Testis (tissue), 3 donors: ENCODE results near the gene NXPH2. TPM values are rescaled to one million over a fixed set of nuclear protein-coding genes. Genes with fewer than 3 reads are reported as not detected.

Experiments
- DNase-seq: peaks from one replicate; pipeline ENCODE4 v3.0.0-alpha.2; 2019
- H3K27ac ChIP-seq, 2 donors: fragments of 200-600 bp; sonication (generic); one replicate each; pipeline ENCODE4 v1.5.1; 2019
- H3K27me3 ChIP-seq: fragments of 200-600 bp; sonication (generic); one replicate; pipeline ENCODE4 v1.5.1; 2019
- H3K36me3 ChIP-seq: fragments of 200-600 bp; sonication (generic); one replicate; pipeline ENCODE4 v1.5.1; 2017; ENCODE audit warnings: low read depth; ENCODE audit errors: missing control alignments
- H3K4me1 ChIP-seq: fragments of 200-600 bp; sonication (generic); one replicate; pipeline ENCODE4 v1.5.1; 2019
- H3K4me3 ChIP-seq, 2 donors: fragments of 200-600 bp; sonication (generic); one replicate each; pipeline ENCODE4 v1.5.1; 2017 to 2019
- H3K9me3 ChIP-seq: fragments of 200-600 bp; sonication (generic); one replicate; pipeline ENCODE4 v1.5.1; 2017
- CTCF ChIP-seq, 3 experiments: fragments of 450-650 bp in 2 of 3; fragments of 200-600 bp in 1 of 3; sonication (generic) in 1 of 3; IDR thresholded peaks; one replicate each; pipeline ENCODE4 v1.5.1; 2016 to 2019; ENCODE audit warnings: antibody characterized with exemption in 3 of 3, mild to moderate bottlenecking in 2 of 3, moderate library complexity in 1 of 3
- POLR2A ChIP-seq: fragments of 450-650 bp; IDR thresholded peaks from one replicate; pipeline ENCODE4 v1.6.1; 2017; ENCODE audit warnings: antibody characterized with exemption, mild to moderate bottlenecking, moderate library complexity
- WGBS, 2 donors: methylation state at CpG; one replicate each; pipeline ENCODE4 v1.1.5; 2018; 5-methylcytosine and 5-hydroxymethylcytosine counted together
- intact Hi-C: fragments of 100-400 bp; cut with DNase I; formaldehyde crosslinking; loops from one replicate; pipeline ENCODE4 v1.15.1; 2023; ENCODE audit warnings: low total_unique reads
- polyA plus RNA-seq: library from polyadenylated mRNA; stranded (reverse); fragments of 350-450 nt; fragmentation: Illumina TruSeq; extraction: RNeasy Lipid Tissue Mini Kit (QIAGEN cat#74804); gene quantifications from one replicate; pipeline ENCODE4 v1.2.3, GENCODE V29; 2014; ENCODE audit warnings: low read depth, low replicate concordance; ENCODE audit not compliant: insufficient read depth
- total RNA-seq, 2 donors: library from RNA; depleted of rRNA; stranded (reverse); fragments of >200 nt; gene quantifications; one replicate each; pipeline ENCODE4 v1.2.3, GENCODE V29; 2016

NXPH2 gene
- total and polyA plus RNA-seq, 3 donors from 2014 or later: 0.63 TPM; not detected in 2

DNA sequence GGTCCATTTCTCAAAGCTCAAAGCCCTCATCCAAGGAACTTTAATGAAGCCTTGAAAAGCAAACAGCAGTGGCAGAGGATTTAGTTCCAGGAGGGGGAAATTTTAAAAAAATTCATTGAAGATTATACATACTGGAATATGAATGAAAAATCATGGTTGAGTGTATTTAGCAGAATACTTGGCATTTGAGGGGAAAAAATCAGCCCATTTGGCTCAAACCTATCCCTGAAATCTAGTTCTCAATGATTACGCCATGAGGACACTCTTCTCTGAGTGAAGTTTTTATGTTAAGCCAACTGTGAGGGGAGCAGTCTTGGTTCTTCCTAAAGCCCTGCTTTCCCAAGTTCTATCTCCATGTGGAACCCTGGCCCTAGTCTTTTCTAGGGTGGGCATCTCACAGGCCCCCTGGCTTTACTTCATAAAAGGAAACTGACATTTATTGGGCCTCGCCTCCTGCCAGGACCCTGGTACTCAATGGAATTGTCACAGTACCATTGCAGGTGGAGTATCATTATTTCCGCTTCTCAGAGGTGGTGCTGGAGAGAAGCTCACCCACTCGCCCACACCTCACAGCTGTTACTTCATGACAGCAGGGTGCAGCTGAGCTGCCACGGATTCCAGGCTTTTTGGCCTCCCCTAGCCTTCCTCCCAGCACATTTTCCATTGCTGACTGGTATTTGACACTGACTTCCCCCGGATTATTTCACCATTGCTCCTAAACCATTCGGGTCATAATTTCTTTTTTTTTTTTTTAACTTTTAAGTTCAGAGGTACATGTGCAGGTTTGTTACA is 56.8 kb downstream of the NXPH2 start:
- intact Hi-C loops: no loop called here

GRCh38 chr2:138722316-138722715 is 57.9 kb downstream of the NXPH2 start:
- intact Hi-C loops: no loop called here
- no peak for DNase-seq
- Histone ChIP-seq H3K4me3 (no peak overlapping the region), H3K27ac (no peak overlapping the region), H3K9me3 (no peaks in the 10 kb centered on the region), H3K27me3 (no peaks in the 10 kb centered on the region), H3K36me3 (no peaks in the 10 kb centered on the region), H3K4me1 (no peaks in the 10 kb centered on the region)
- TF ChIP-seq CTCF (IDR thresholded peaks at IDR 0.05) (no peak), POLR2A (no peak)
- WGBS, 2 donors: 76 to 92% methylated on average over 4 of the region's 4 CpGs

More for the DNA sequence above, 56.8 kb downstream of the NXPH2 start:
- no peaks in the 10 kb centered on the region for H3K4me1 ChIP-seq
- H3K36me3 ChIP-seq: no peaks in the 10 kb centered on the region
- WGBS, 2 donors: 87% methylated on average over 7 of the region's 7 CpGs
- H3K4me3 ChIP-seq: no peak overlapping the region
- H3K27ac ChIP-seq: no peak overlapping the region
- H3K27me3 ChIP-seq: no peaks in the 10 kb centered on the region
- TF ChIP-seq POLR2A (no peak), CTCF (IDR thresholded peaks at IDR 0.05) (no peak)
- H3K9me3 ChIP-seq: no peaks in the 10 kb centered on the region
- no peak for DNase-seq

DNA sequence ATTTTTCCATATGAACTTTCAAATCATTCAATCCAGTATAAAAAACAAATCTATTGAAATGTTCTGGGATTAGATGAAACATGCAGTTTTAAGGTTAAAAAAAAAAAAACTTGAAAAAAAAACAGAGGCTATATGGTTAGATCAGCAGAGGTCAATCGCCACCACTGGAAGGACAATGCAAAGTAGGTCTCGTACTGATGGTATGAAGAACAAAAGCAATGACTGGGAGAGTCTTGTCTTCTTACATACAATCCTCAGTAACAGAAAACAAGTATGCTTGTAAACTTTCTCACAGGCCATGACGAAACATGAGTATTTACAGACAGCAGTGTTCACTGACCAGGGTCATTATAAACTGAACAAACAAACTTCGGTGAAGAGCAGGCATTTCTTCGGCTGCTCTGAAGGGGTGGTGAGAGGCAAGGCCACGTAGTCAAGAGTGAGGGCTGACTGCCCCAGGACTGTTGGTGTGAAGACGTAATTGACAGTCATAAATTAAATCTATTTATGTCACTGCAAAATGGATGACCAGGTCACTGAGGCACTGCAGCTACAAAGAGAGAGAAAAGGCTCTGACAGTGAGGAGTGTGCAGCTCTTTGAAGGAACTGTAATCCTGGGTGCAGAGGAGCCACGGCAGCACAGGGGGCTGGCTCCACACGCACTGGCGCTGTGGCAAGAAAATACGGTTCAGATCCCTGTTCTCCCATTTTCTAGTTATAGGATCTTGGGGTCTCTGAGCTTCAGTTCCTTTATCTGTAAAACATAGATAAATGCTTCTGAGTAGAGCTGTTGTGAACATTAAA is 60.0 kb downstream of the NXPH2 start:
- Histone ChIP-seq H3K27ac (no peak overlapping the region), H3K4me1 (no peaks in the 10 kb centered on the region), H3K36me3 (no peaks in the 10 kb centered on the region), H3K4me3 (no peak overlapping the region), H3K27me3 (no peaks in the 10 kb centered on the region), H3K9me3 (no peaks in the 10 kb centered on the region)
- WGBS, 2 donors: 77 to 82% methylated on average over 11 of the region's 11 CpGs
- no peak for DNase-seq
- intact Hi-C loops: no loop called here
- no peak for TF ChIP-seq POLR2A
- no peak for TF ChIP-seq CTCF (IDR thresholded peaks at IDR 0.05)

GRCh38 chr2:138718405-138718804 is 61.8 kb downstream of the NXPH2 start:
- DNase-seq: no peak
- intact Hi-C loops: no loop called here
- TF ChIP-seq POLR2A (no peak), CTCF (IDR thresholded peaks at IDR 0.05) (no peak)

More at GRCh38 chr2:138718405-138718804, 61.8 kb downstream of the NXPH2 start:
- Histone ChIP-seq H3K4me3 (no peak overlapping the region), H3K27ac (no peak overlapping the region), H3K36me3 (no peaks in the 10 kb centered on the region), H3K9me3 (no peaks in the 10 kb centered on the region), H3K4me1 (no peaks in the 10 kb centered on the region), H3K27me3 (no peaks in the 10 kb centered on the region)
